ENCODE results near the gene CHST5.

DNA sequence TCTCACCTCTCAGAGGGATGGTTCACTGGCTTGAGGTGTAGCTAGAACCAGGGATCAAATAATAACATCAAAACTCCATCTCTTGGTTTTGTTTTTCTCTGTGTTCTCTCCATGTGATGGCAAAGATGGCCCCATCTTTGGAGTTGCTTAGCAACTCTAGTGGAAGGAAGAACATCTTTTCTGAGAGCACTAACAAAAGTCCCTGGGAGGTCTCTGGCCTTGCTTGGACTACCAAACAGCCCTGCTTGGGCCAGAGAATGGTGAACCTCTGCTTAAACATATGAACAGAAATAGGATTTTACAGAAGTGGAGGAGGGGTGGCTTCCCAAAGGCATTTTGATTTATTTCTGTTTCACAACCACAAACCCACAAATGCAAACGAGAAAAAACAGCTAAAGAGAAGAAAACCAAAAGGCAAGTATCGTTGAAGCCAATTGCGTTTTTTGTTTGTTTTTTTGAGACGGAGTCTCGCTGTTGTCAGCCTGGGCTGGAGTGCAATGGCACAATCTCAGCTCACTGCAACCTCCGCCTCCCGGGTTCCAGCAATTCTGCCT, 43.5 kb upstream of the CHST5 start:
- TF ChIP-seq, protein P1, sequence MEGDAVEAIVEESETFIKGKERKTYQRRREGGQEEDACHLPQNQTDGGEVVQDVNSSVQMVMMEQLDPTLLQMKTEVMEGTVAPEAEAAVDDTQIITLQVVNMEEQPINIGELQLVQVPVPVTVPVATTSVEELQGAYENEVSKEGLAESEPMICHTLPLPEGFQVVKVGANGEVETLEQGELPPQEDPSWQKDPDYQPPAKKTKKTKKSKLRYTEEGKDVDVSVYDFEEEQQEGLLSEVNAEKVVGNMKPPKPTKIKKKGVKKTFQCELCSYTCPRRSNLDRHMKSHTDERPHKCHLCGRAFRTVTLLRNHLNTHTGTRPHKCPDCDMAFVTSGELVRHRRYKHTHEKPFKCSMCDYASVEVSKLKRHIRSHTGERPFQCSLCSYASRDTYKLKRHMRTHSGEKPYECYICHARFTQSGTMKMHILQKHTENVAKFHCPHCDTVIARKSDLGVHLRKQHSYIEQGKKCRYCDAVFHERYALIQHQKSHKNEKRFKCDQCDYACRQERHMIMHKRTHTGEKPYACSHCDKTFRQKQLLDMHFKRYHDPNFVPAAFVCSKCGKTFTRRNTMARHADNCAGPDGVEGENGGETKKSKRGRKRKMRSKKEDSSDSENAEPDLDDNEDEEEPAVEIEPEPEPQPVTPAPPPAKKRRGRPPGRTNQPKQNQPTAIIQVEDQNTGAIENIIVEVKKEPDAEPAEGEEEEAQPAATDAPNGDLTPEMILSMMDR (IDR thresholded peaks at IDR 0.05) = no peak
- no peak for TF ChIP-seq POLR2A (IDR thresholded peaks at IDR 0.05)

All from esophagus squamous epithelium (tissue), 4 donors.